Measurements from ENCODE around the gene ADGRL4.

DNA sequence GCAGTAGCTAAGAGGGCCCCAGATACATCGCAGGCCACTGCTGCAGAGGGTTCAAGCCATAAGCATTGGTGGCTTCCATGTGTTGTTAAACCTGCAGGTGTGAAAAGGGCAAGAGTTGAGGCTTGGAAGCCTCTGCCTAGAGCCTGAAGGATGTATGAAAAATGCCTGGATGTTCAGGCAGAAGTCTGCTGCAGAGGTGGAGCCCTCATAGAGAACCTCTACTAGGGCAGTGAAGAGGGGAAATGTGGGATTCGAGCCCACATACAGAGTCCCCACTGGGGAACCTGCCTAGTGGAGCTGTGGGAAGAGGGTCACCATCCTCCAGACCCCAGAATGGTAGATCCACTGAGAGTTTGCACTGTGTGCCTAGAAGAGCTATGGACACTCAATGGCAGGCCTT, 30.6 kb upstream of the ADGRL4 start:
- TF ChIP-seq, protein P1, sequence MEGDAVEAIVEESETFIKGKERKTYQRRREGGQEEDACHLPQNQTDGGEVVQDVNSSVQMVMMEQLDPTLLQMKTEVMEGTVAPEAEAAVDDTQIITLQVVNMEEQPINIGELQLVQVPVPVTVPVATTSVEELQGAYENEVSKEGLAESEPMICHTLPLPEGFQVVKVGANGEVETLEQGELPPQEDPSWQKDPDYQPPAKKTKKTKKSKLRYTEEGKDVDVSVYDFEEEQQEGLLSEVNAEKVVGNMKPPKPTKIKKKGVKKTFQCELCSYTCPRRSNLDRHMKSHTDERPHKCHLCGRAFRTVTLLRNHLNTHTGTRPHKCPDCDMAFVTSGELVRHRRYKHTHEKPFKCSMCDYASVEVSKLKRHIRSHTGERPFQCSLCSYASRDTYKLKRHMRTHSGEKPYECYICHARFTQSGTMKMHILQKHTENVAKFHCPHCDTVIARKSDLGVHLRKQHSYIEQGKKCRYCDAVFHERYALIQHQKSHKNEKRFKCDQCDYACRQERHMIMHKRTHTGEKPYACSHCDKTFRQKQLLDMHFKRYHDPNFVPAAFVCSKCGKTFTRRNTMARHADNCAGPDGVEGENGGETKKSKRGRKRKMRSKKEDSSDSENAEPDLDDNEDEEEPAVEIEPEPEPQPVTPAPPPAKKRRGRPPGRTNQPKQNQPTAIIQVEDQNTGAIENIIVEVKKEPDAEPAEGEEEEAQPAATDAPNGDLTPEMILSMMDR (optimal IDR thresholded peaks at IDR 0.05 in 1 of 3, IDR thresholded peaks at IDR 0.05 in 1 of 3, conservative IDR thresholded peaks at IDR 0.05 in 1 of 3; ENCODE audit: extremely low read depth in 1 of 3, insufficient read depth in 2 of 3, low read length in 3 of 3) = no peak
- no peak for TF ChIP-seq EZH2 (IDR thresholded peaks at IDR 0.05; ENCODE audit: low read length)
